SK-N-DZ (cell line): Measurements from ENCODE around the gene MEDAG.

ENCODE experiments used
- DNase-seq: peaks from one replicate; pipeline ENCODE4 v3.0.0-alpha.2; 2015; ENCODE audit warnings: low spot score

Gene MEDAG

DNA sequence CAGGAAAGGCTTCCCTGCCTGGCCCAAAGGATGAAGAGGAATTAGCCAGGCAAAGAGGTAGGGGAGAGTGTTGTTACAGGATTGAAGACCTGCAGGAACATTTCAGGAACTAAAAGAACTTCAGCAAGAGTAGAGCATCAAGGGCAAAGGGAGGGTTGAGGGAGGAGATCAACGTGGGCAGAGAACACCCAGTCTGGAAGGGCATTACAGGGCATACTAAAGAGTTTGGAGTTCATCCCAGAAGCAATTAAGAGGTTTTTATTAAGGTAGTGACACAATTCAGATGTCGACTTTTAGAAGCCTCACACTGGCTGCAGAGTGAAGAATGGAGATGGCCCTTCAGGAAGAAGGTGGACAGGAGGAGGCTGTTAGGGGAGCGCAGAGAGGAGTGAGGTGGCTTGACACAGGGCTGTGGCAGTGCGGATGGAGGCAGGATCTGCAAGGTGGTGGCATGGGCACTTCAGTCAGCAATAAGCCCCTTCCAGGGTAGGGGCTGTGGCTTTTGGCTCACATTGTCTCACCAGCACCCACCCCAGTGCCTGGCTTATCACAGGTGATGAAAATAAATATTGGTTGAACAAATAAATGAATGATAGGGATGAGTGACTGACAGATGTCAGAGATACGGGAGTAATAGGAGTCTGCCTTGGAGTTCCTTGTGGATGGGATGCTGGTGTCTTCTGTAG, 51.3 kb downstream of the MEDAG start:
- DNase-seq, result no peak

DNA sequence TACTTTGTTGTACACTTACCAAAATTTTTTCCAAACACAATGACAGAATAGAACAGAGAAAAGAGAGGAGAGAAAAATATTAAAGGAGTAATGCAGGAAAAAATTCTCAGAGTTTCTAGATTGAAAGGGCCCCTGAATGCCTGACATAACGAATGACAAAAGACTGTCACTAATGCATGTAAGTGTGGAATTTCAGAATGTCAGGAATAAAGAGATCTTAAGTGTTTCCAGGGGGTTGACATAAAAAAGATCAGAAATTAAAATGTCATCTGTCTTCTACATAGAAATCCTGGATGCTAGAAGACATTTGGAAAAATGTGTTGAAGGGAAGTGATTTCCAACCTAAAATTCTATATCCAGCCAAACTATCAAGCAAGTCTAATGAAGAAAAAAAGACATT, 53.6 kb downstream of the MEDAG start:
- DNase-seq, result no peak

DNA sequence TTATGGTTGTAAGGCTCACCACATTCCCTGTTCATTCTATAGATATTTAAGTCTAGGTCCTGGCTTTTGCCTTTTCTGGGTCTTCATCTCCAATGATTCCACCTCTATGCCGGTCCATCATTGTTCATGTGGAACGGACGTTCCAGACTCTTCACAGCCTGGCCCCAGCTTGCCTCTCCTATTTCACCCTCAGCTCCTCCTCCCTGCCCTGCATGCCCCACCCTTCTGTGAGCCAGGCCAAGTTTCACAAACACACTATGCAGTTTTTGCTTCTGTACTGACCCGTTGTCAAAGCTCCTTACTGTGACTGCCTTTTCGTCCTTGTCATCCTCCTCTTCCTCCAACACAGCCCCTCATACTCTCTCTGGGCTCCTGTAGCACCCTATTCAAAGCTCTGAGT, 57.7 kb downstream of the MEDAG start:
- DNase-seq, result no peak

DNA sequence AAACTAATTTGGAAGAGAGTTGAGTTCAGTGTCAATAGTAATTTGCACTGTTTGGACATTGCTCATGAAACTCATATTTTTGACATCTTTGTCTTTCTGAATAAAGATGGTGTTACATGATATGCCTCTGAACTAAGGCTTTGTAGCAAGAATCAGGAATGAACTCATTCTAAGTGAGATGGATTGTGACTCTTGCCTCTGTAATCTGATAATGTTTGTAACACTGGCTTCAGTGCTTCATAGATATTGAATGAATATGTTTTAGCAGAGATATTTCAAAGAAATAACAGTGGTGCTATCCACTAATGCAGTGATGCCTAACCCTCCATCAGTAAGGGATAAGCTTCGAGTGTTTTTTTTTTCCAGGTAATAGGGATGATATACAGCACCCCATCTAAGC, 59.3 kb downstream of the MEDAG start:
- DNase-seq, result no peak

DNA sequence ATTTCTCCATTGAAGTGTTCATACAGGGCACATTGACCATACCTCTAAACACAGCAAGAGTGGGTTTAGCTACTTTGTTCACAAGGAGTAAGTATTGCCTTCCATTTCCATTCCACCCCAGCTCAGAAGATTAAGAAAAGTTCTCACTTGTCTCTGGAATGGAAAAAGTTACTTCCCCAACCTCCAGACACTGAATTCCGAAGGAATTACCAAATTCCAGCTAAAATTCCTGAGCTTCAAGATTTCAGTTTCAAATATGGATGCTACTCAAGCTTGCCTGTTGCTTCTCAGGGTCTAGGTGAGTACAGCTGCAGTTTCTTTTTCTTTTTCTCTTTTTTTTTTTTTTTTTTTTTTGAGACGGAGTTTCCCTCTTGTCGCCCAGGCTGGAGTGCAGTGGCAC, 60.0 kb downstream of the MEDAG start:
- no peak for DNase-seq

DNA sequence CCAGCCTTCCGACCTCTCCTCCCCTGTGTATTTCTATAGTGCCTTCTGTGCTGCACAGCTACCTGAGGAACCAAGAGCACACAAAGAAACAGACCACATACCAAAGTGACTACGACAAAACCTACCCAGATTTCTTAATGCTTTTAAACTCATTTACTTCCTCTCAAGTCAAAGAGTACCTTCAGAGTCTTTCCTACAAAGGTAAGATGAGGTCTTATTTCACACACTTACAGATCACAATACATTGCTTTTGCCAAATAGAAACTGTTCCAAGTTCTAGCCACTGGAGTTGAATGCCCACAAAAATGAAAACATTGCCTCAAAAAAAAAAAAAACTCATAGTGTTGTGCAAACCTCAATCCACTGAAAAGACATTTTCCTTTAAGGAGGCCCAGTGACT, 62.8 kb downstream of the MEDAG start:
- no peak for DNase-seq

DNA sequence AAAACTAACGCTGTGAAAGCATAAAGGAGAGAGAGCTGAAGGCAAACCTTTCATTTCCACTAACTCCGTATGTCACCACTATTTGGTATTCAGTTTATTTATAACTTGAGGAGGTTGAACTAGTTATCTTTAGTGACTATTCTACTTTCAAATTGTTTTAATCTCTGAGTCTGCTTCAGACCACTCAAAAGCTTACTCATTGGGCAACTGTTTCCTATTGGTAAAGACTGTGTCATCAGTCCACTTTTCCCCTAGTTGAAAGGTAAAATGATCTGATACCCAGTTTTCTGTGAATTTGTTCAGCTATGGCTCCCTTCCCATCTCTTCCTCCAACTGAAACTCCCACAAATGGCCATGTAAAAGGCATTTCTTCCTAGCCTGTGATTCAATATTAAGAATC, 65.5 kb downstream of the MEDAG start:
- DNase-seq, result no peak

DNA sequence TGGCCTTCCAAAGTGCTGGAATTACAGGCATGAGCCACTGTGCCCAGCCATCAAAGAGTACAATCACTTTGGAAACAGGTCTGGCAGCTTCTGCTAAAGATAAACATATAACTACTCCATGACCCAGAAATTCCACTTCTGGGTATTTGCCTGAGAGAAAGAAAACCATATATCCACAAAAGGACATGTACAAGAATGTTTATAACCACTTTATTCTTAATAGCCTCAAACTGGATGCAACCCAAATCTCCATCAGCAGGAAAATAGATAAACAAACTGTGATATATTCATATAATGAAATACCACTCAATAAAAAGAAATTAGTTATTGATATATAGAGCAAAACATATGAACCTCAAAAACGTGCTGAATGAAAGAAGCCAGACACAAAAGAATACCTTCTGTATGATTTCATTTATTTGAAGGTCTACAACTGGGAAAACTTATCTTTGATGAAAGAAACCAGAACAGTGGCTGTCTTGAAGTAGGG, 66.9 kb downstream of the MEDAG start:
- no peak for DNase-seq

DNA sequence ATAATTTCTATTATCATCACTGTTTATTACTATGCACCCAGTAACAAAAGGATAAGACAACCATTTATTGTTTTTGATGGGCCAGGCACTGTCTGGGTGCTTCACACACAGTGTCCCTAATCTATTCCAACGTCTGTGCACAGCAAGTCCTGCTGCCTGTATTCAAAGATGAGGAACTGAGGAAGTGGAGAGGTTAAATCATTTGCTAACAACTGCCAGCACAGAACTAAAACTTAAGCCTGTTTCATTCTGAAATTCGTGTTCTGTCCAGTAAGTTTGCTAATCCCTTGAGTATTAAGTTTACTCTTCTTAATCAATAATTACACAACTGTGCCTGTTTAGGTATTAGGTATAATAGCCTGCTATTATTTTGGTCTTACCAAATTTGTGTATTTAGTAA, 68.3 kb downstream of the MEDAG start:
- DNase-seq, result no peak
